GM21381 (cell line): ENCODE data around the gene GSG1.
"Not testable (repeated sequence)": the region's sequence is repeated elsewhere in the genome, so short reads cannot be mapped to it uniquely, and the experiment has no call there.

ENCODE experiments used
- ATAC-seq: cut with Tn5 transposase; IDR thresholded peaks from one replicate; pipeline ENCODE4 v1.9.1; 2021; ENCODE audit warnings: mild to moderate bottlenecking, moderate library complexity; ENCODE audit not compliant: unreplicated experiment

GSG1 gene

GRCh38 chr12:13066459-13066858, 37.0 kb downstream of the GSG1 start:
- ATAC-seq: no peak

- ATAC-seq: no peak
These were observed 37.5 kb downstream of the GSG1 start for GRCh38 chr12:13066014-13066413.

GRCh38 chr12:13062669-13063068, 40.8 kb downstream of the GSG1 start:
- ATAC-seq: no peak

- no peak for ATAC-seq
These were observed 42.1 kb downstream of the GSG1 start for GRCh38 chr12:13061377-13061776.

GRCh38 chr12:13060581-13060980, 42.9 kb downstream of the GSG1 start:
- no peak for ATAC-seq

- not testable (repeated sequence) for ATAC-seq
These were observed 49.9 kb downstream of the GSG1 start for GRCh38 chr12:13053617-13054016.

- no peak for ATAC-seq
These were observed 51.0 kb downstream of the GSG1 start for GRCh38 chr12:13052421-13052820.

GRCh38 chr12:13049816-13050215, 53.7 kb downstream of the GSG1 start:
- ATAC-seq: no peak

GRCh38 chr12:13046964-13047363, 56.5 kb downstream of the GSG1 start:
- ATAC-seq: peak; percentile 46

- ATAC-seq: no peak
These were observed 57.7 kb downstream of the GSG1 start for GRCh38 chr12:13045816-13046215.

- ATAC-seq: no peak
These were observed 58.6 kb downstream of the GSG1 start for GRCh38 chr12:13044906-13045299.

GRCh38 chr12:13044002-13044905, 59.2 kb downstream of the GSG1 start, which contains the start of gene FAM234B:
Gene FAM234B, plus strand, starts transcription at chr12:13044381. Its CDS starts 23 bp downstream, at chr12:13044404.
- peak; percentile 88 for ATAC-seq

- ATAC-seq: no peak
These were observed 60.7 kb downstream of the GSG1 start for GRCh38 chr12:13042666-13043230.

- ATAC-seq: no peak
These were observed 62.2 kb downstream of the GSG1 start for GRCh38 chr12:13041224-13041623.

- ATAC-seq: no peak
These were observed 64.0 kb downstream of the GSG1 start for GRCh38 chr12:13039328-13039956.

- ATAC-seq: no peak
These were observed 64.8 kb downstream of the GSG1 start for GRCh38 chr12:13038491-13039161.

GRCh38 chr12:13036881-13037280, 66.6 kb downstream of the GSG1 start:
- ATAC-seq: no peak

GRCh38 chr12:13035335-13035734, 68.1 kb downstream of the GSG1 start:
- ATAC-seq: not testable (repeated sequence)
